Colon (tissue), 2 donors: Measurements from ENCODE around the gene ENO4.

Experiments used
- FAIRE-seq: peaks from 2 replicates; lab custom pipeline; 2012; peaks lifted over from hg19 to GRCh38; lab: Jason Lieb, UNC
- donor health status: control.
- donor health status: control.

ENO4 gene

DNA sequence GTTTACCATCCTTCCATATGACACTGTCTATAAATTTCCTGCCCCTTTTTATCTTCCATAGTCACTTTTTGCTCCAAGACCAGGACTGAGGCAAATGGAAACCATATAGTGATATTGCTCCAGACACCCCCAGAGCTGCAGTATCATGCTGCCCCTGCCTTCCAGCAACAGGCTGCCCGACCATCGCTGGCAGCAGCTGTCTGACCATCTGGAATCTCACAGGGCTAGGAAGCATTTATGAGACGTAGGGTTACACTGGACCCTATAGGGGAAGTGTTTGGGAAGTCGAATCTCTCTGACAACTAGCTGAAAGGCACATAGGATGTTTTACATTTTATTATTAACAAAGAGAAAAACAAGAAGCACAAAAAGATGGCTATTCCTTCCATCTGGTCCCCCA is 19.4 kb downstream of the ENO4 start:
- no peak for FAIRE-seq

GRCh38 chr10:116870949-116871348 is 21.6 kb downstream of the ENO4 start:
- no peak for FAIRE-seq

DNA sequence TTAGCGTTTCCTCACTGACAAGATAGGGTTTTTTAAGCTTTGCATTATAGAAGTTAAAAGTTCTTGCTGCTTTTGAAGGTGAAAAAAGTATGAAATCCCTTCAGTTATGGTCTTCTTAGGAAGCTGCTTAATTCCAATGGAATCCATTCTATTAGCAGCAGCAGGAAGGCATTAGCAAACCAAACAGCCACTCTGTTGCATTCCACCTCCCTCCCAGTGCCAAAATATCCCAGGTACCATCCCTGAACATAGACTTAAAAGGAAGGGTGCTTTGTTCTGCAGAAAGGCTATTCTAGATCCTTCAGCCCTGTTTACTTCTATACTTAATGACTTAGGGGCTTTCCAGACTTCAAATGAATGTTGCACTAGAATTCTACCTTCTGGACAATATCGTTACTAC is 23.8 kb downstream of the ENO4 start:
- no peak for FAIRE-seq

DNA sequence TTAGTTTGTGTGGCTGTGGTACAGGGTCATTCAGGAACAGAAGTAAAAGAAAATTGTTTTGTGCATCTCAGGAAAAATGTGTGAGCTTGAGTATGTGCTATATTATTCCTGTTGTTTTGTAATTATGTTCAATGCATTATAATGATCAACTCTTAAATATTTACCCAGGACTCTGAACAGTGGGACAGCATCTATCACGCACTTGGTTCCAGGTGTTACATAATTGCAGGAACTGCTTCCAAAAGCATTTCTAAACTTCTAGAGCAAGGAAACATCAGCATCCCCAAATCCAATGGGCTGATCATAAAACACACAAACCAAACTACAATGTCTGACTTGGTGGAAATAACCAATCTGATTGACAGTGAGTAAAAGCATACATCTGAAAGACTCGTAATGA is 26.6 kb downstream of the ENO4 start:
- FAIRE-seq, result no peak

- FAIRE-seq, result no peak
These were observed 28.1 kb downstream of the ENO4 start for GRCh38 chr10:116877391-116877790.

- FAIRE-seq, result no peak
These were observed 28.8 kb downstream of the ENO4 start for GRCh38 chr10:116878123-116878522.

DNA sequence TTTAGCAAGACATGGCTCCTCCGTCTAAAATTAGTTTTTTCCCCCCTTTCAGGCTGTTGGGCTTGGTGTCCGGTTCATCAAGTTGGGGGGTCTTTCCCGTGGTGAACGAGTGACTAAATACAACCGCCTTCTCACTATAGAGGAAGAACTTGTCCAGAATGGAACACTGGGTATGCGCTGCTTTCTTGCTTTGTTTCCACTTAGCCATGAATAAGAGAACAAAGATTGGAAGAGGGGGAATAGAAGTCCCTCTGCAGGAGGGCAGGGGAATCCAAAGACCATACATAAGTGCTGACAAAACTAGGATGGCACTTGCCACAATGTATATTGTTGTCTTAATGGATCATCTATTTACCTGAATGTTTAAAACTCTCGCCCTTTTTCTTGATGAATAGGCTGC is 30.5 kb downstream of the ENO4 start:
- FAIRE-seq, result no peak

DNA sequence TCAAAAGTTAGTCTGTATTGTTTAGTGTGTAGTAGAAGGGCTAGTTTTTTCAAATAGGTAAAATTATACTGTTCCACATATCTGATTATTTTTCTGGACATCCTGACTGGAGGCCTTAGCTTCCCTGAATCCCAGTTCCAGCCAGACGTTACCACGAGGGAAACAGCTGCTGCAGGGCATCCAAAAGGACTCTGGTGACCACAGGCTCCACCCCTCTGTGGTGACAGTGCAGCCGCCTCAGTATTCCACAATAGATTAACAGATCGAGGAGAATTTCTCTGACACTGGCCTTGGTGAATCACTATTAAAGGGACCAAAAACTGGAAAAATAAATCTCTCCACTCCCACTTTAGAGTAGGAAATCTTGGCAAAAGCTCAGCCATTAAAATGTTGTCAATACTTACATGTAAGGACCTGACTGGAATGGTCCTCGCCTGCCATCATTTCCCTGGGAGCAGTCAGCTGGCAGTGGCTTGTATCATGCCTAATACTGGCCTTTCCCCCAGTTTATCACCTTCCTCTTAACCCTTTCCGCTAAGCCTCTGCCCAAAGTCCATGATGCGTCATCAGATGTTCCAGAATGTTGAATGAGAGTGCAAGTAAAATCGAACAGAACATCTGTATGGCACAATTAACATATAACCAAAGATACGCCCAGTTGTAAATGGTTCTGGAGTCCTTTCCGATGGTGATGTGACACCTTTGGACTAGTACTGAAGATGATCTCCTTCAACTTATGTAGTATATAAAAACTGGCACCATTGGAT is 31.6 kb downstream of the ENO4 start:
- FAIRE-seq, result no peak

DNA sequence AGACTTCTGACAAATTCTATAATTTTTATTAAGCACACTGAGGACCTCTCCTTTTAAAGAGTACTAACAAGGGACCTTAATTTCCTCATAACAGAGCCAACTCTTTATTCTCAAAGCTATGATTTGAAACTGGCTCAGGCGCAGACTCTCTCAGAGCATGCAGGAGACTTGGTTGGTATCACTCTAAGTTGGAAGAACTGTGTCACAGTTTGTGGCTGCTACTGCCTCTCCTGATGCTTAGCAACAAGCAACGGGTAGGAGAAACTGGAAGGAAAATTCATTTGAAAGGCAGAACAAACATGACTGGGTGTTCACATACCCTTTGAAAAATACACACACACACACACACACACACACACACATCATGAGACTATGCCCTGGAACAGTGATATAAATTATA is 33.3 kb downstream of the ENO4 start:
- FAIRE-seq, result no peak

- FAIRE-seq, result no peak
These were observed 37.5 kb downstream of the ENO4 start for GRCh38 chr10:116886772-116887171.

GRCh38 chr10:116888380-116889055 is 39.2 kb downstream of the ENO4 start:
- FAIRE-seq, result no peak

DNA sequence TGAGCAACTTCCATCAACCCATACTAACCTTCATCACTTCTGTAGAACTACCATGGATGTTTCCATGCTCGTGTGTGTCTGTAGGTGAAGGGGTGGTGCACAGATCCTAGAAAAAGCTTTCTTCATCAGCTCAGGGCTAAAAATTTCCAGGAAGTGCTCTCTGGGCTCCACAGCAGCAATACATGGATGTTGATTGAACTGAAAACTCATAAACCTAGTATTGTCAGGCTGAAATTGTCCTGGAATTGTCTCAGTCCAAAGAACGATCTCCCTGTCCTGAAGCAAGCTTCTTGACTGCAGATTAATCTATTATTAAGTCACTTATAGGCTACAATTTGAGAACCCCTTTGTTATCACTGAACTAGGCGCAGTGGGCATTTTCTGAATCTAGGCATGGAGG is 39.8 kb downstream of the ENO4 start:
- no peak for FAIRE-seq

DNA sequence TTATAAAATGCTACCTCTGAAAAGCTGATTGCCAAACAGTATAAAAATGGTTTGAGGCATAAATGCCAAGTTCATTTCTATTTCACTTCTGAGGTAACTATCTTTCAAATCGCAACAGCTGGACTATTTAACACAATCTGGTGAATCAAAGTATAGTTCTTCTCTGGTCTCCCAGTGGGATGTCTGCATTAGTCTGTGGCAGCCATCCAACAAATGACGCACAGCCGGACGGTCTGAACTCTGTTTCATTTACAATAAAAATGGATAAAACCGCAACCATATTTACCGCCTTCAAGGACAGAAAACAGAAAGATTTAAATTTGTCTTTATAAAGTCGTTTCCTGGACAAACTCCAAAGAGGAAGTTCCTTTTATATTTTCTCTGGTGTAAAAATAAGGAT is 41.9 kb downstream of the ENO4 start:
- no peak for FAIRE-seq

- FAIRE-seq, result no peak
These were observed 43.8 kb downstream of the ENO4 start for GRCh38 chr10:116892907-116893685.

DNA sequence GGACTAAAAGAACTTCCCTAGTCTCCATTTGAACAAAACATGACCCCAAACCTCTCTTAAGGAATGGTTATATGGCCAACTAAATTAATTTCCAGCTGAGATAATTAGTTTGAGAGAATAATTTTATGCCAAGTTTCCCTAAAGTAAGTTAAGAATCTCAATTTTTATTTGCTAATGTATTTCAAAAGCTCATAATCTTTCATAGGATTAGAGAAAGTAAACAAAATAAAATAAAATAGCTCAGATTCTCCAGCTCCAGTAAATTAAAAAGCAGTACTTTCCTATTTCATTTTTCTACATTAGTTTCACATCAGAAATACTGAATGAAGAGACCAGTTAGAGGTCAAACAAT is 44.4 kb downstream of the ENO4 start:
- FAIRE-seq, result no peak

DNA sequence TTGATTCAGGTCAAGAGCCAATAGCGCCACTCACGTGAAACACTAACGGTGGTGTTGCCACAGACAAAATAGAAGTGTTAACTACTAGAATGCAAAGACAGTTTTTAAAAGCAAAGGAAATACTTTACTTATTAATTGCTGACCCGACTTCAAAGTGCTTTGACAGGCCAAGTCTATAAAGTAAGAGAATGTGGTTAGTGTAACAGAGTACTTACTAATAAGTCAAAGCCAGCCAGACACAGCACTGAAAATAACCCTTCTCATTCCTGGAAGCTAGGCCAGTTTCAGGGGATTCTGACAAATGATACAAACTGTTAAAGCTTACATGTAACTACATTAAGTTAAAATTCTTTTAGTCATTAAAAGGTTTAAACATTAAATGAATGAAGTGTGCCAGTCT is 50.3 kb downstream of the ENO4 start:
- FAIRE-seq, result no peak

- no peak for FAIRE-seq
These were observed 56.5 kb downstream of the ENO4 start for GRCh38 chr10:116905845-116906210.

- no peak for FAIRE-seq
These were observed 58.1 kb downstream of the ENO4 start for GRCh38 chr10:116907245-116907987.

DNA sequence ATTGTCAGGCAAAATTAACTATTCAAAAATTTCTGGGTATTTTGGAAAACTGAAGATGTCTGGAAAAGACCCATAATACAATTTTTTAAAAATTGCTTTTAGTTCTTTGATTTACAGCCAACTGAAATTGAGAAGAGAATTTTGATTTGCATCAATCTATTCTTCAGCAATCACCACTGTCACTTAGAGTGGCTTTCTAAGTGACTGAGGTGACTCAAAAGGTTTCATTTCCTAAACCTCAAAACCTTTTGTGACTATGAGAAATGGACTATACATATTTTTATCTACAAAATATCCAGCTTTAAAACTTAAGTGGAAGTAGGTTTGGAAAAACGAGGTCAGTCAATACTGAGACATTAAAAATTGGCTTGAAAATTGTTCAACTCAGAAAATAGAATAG is 60.0 kb downstream of the ENO4 start:
- FAIRE-seq, result no peak

DNA sequence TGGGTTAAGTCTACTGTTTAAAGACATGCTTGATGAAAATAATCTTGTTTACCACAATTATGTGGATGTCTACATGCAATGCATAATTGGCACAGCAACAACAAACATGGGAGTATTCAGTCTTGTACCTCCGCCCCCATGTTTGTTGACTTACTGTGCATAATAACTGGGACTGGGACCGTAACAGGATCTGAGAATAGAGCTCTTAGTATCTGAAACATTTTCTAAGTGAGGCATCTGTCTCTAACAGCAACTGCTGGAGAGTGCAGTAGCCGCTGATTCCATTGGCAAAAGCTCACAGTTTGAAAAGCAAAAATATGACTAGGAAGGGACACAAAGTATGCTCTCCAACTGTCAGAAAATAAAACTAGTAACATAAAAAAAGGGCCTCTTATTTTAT is 61.6 kb downstream of the ENO4 start:
- no peak for FAIRE-seq

- FAIRE-seq, result no peak
These were observed 62.9 kb downstream of the ENO4 start for GRCh38 chr10:116912162-116912561.

DNA sequence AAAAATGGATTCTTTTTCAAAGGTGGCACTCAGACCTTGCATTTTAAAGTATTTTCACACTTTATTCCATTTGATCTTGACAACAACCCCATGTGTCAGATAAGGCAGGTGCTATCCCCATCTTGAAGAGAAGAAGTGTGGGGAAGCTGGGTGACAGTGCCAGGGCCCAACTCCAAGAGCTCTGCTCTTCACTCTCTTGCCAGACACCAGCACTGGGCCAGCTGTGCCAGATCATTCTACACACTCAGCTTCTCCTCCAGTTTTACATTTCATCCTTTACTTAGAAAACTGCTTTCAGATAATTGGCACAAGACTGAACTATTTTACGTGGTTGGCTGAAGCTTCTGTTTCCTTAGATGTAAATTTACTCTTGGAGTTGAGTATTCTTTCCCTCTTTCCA is 64.4 kb downstream of the ENO4 start:
- no peak for FAIRE-seq

DNA sequence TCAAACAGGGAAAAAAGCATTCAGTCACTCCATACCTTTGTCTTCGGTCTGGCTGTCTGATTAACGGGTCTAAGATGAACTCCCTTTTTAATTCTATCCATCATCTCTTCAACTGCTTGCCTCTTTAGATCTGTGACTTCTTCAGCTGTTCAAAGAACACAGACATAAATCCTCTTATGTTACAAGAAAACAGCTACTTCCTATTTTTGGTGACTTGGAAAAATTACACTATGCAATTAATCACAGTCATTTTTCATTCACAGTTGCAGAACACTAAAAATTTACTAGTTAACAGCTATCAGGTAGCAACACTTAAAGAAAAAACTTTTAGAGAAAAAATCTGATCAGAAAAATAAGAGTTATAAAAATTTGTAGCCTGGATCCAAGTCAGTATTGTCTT is 66.0 kb downstream of the ENO4 start:
- no peak for FAIRE-seq
